ENCODE measurements around the gene GPR156.

- TF ChIP-seq, protein P1, sequence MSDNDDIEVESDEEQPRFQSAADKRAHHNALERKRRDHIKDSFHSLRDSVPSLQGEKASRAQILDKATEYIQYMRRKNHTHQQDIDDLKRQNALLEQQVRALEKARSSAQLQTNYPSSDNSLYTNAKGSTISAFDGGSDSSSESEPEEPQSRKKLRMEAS (IDR thresholded peaks at IDR 0.05; ENCODE audit: low read depth), result no peak
- TF ChIP-seq EP300 (IDR thresholded peaks at IDR 0.05; ENCODE audit: borderline replicate concordance in 1 of 2, low read depth in 1 of 2, low read length in 1 of 2), result no peak
- no peak for TF ChIP-seq CTCF (IDR thresholded peaks at IDR 0.05)
- TF ChIP-seq, protein P2, sequence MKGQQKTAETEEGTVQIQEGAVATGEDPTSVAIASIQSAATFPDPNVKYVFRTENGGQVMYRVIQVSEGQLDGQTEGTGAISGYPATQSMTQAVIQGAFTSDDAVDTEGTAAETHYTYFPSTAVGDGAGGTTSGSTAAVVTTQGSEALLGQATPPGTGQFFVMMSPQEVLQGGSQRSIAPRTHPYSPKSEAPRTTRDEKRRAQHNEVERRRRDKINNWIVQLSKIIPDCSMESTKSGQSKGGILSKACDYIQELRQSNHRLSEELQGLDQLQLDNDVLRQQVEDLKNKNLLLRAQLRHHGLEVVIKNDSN (IDR thresholded peaks at IDR 0.05; ENCODE audit: borderline replicate concordance, low read depth), result no peak
- TF ChIP-seq YY1 (IDR thresholded peaks at IDR 0.05; ENCODE audit: low read depth), result no peak
- no peak for TF ChIP-seq GABPA (IDR thresholded peaks at IDR 0.05; ENCODE audit: low read depth)
- TF ChIP-seq, protein P3, sequence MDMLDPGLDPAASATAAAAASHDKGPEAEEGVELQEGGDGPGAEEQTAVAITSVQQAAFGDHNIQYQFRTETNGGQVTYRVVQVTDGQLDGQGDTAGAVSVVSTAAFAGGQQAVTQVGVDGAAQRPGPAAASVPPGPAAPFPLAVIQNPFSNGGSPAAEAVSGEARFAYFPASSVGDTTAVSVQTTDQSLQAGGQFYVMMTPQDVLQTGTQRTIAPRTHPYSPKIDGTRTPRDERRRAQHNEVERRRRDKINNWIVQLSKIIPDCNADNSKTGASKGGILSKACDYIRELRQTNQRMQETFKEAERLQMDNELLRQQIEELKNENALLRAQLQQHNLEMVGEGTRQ (IDR thresholded peaks at IDR 0.05; ENCODE audit: borderline replicate concordance, low read depth, low read length), result no peak
- no peak for TF ChIP-seq POLR2AphosphoS5 (IDR thresholded peaks at IDR 0.05; ENCODE audit: low read depth, low read length)
- TF ChIP-seq, protein P4, sequence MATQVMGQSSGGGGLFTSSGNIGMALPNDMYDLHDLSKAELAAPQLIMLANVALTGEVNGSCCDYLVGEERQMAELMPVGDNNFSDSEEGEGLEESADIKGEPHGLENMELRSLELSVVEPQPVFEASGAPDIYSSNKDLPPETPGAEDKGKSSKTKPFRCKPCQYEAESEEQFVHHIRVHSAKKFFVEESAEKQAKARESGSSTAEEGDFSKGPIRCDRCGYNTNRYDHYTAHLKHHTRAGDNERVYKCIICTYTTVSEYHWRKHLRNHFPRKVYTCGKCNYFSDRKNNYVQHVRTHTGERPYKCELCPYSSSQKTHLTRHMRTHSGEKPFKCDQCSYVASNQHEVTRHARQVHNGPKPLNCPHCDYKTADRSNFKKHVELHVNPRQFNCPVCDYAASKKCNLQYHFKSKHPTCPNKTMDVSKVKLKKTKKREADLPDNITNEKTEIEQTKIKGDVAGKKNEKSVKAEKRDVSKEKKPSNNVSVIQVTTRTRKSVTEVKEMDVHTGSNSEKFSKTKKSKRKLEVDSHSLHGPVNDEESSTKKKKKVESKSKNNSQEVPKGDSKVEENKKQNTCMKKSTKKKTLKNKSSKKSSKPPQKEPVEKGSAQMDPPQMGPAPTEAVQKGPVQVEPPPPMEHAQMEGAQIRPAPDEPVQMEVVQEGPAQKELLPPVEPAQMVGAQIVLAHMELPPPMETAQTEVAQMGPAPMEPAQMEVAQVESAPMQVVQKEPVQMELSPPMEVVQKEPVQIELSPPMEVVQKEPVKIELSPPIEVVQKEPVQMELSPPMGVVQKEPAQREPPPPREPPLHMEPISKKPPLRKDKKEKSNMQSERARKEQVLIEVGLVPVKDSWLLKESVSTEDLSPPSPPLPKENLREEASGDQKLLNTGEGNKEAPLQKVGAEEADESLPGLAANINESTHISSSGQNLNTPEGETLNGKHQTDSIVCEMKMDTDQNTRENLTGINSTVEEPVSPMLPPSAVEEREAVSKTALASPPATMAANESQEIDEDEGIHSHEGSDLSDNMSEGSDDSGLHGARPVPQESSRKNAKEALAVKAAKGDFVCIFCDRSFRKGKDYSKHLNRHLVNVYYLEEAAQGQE (IDR thresholded peaks at IDR 0.05; ENCODE audit: low read depth, low read length), result no peak
Measured at GRCh38 chr3:120130656-120131055, 154.4 kb downstream of the GPR156 start.
